ENCODE measurements around the gene CACHD1.

- TF ChIP-seq CTCF (IDR thresholded peaks at IDR 0.05) (no peak), SIN3A (IDR thresholded peaks at IDR 0.05; ENCODE audit: borderline replicate concordance, insufficient read depth, low read depth, low read length) (no peak), REST (IDR thresholded peaks at IDR 0.05; ENCODE audit: insufficient read depth in 1 of 2, low read depth in 2 of 2, low read length in 1 of 2) (no peak), TCF7L2 (IDR thresholded peaks at IDR 0.05; ENCODE audit: low read depth, low read length) (no peak)
Measured at GRCh38 chr1:64678366-64678765, 208.4 kb downstream of the CACHD1 start.
